Calu3 (cell line): ENCODE results near the gene SMIM35. TPM values are rescaled to one million over a fixed set of nuclear protein-coding genes. Genes with fewer than 3 reads are reported as not detected.

Experiments used
- BruUV-seq: library from RNA; stranded (reverse); fragments of 400-500 nt; replicated peaks from 2 replicates; lab custom pipeline; 2021; lab: Mats Ljungman, UMichigan
- CTCF ChIA-PET: fragments of 300-600 bp; sonication (Branson Sonifier 250); formaldehyde crosslinking; loops from one replicate; lab custom pipeline; 2022; ENCODE audit warnings: antibody characterized with exemption; lab: Charles Lee
- DNase-seq: peaks from one replicate; pipeline ENCODE4 v3.0.0; 2022
- H3K27ac Mint-ChIP-seq: one replicate; pipeline ENCODE4 v1.8.0; 2022; ENCODE audit warnings: mixed read lengths; ENCODE audit not compliant: unreplicated experiment
- H3K27me3 Mint-ChIP-seq: one replicate; pipeline ENCODE4 v1.8.0; 2022; ENCODE audit warnings: mixed read lengths; ENCODE audit not compliant: unreplicated experiment
- H3K36me3 Mint-ChIP-seq: one replicate; pipeline ENCODE4 v1.8.0; 2022; ENCODE audit warnings: mild to moderate bottlenecking, moderate library complexity, mixed read lengths; ENCODE audit not compliant: insufficient read depth, unreplicated experiment
- H3K4me1 Mint-ChIP-seq: one replicate; pipeline ENCODE4 v1.8.0; 2022; ENCODE audit warnings: mild to moderate bottlenecking, low read depth, mixed read lengths; ENCODE audit not compliant: unreplicated experiment
- H3K4me3 Mint-ChIP-seq: one replicate; pipeline ENCODE4 v1.8.0; 2022; ENCODE audit warnings: mild to moderate bottlenecking, low read depth, moderate library complexity, mixed read lengths; ENCODE audit not compliant: unreplicated experiment
- H3K9me3 Mint-ChIP-seq: one replicate; pipeline ENCODE4 v1.8.0; 2022; ENCODE audit warnings: low read depth, mixed read lengths; ENCODE audit not compliant: unreplicated experiment
- intact Hi-C: fragments of 100-400 bp; cut with micrococcal nuclease; formaldehyde crosslinking; loops from one replicate; pipeline ENCODE4 v1.10.0; 2022; ENCODE audit not compliant: unreplicated experiment
- total RNA-seq: library from RNA; stranded (reverse); gene quantifications from 2 replicates; pipeline ENCODE4 v1.2.3, GENCODE V29; 2022
- TF ChIP-seq, protein P1 (sequence below): fragments of 200-600 bp; IDR thresholded peaks from one replicate; pipeline ENCODE4 v1.8.0; 2022; ENCODE audit warnings: antibody characterized with exemption; ENCODE audit not compliant: unreplicated experiment

Gene SMIM35
- total RNA-seq, 1 experiment from 2014 or later: not detected

- BruUV-seq: TSS peak; percentile 9
- DNase-seq: no peak
- H3K9me3 Mint-ChIP-seq: no peaks in the 10 kb centered on the region
- intact Hi-C loops: no loop called here
- no peak overlapping the region for H3K4me3 Mint-ChIP-seq
- CTCF ChIA-PET: interaction anchor here (1.3 kb wide), 1 partner anchor 13 kb away, joined by 3 read pairs; no protein-coding TSS in a partner anchor
- TF ChIP-seq, protein P1, sequence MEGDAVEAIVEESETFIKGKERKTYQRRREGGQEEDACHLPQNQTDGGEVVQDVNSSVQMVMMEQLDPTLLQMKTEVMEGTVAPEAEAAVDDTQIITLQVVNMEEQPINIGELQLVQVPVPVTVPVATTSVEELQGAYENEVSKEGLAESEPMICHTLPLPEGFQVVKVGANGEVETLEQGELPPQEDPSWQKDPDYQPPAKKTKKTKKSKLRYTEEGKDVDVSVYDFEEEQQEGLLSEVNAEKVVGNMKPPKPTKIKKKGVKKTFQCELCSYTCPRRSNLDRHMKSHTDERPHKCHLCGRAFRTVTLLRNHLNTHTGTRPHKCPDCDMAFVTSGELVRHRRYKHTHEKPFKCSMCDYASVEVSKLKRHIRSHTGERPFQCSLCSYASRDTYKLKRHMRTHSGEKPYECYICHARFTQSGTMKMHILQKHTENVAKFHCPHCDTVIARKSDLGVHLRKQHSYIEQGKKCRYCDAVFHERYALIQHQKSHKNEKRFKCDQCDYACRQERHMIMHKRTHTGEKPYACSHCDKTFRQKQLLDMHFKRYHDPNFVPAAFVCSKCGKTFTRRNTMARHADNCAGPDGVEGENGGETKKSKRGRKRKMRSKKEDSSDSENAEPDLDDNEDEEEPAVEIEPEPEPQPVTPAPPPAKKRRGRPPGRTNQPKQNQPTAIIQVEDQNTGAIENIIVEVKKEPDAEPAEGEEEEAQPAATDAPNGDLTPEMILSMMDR: no peak
- H3K27me3 Mint-ChIP-seq: peaks cover 68% of the 10 kb centered on the region
- no peak overlapping the region for H3K27ac Mint-ChIP-seq
- peaks cover 9% of the 10 kb centered on the region for H3K36me3 Mint-ChIP-seq
- H3K4me1 Mint-ChIP-seq: peaks cover 12% of the 10 kb centered on the region
Observed at GRCh38 chr11:117983163-117983475, 103.6 kb downstream of the SMIM35 start.

- Mint-ChIP-seq H3K4me3 (no peak overlapping the region), H3K36me3 (peaks cover under 1% of the 10 kb centered on the region), H3K27me3 (peaks cover 49% of the 10 kb centered on the region), H3K4me1 (peaks cover 7% of the 10 kb centered on the region), H3K9me3 (no peaks in the 10 kb centered on the region), H3K27ac (no peak overlapping the region)
- DNase-seq: no peak
- CTCF ChIA-PET: no interaction called here
- TF ChIP-seq, protein P1: no peak
- BruUV-seq: no TSS peak
- intact Hi-C loops: no loop called here
Observed at GRCh38 chr11:117980720-117981119, 106.0 kb downstream of the SMIM35 start.

- Mint-ChIP-seq H3K4me3 (no peak overlapping the region), H3K4me1 (peaks cover 7% of the 10 kb centered on the region), H3K36me3 (no peaks in the 10 kb centered on the region), H3K9me3 (no peaks in the 10 kb centered on the region), H3K27me3 (peaks cover 45% of the 10 kb centered on the region), H3K27ac (no peak overlapping the region)
- intact Hi-C loops: no loop called here
- CTCF ChIA-PET: no interaction called here
- no peak for DNase-seq
- TF ChIP-seq, protein P1: no peak
- no TSS peak for BruUV-seq
Observed at GRCh38 chr11:117980280-117980679, 106.5 kb downstream of the SMIM35 start.

DNA sequence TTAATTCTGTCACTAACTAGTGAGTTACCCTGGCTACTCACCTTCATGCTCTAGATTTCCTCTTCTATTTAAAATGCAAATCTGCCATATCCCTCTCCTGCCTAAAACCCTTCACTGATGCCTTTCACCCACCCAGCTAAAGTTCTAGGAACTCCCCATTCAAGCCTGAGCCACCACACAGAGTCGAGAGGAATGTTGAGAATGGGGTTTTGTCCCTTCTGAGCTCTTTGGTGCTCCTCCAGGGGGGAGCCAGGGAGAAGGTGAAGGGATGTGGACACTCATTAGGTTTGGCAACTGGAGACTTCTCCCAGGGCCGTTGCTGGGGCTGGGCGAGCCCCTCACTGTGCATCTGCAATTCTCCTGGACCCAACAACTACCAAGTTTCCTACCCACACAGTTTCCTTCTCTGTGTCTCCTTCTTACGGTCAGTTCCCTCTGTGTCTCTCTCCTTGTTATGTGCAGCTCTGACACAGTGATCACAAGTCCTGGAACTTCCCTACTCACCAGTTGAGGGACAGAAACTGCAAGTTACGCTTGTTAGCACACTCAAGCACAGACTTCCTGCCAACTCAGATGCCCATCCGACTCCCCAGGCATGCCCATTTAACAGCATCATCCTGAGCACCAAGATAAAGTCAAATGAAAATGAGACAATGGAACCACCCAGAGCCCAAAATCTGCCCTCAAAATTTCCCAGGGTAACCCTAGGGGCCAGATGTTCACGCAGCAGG is 107.1 kb downstream of the SMIM35 start:
- CTCF ChIA-PET: interaction anchor here (0.6 kb wide), 1 partner anchor 433 kb away, joined by 3 read pairs; no protein-coding TSS in a partner anchor
- DNase-seq: no peak
- Mint-ChIP-seq H3K4me3 (no peak overlapping the region), H3K36me3 (no peaks in the 10 kb centered on the region), H3K27me3 (peaks cover 39% of the 10 kb centered on the region), H3K4me1 (peaks cover 7% of the 10 kb centered on the region), H3K9me3 (no peaks in the 10 kb centered on the region), H3K27ac (no peak overlapping the region)
- intact Hi-C loops: no loop called here
- no TSS peak for BruUV-seq
- TF ChIP-seq, protein P1: no peak
